K562 (cell line): ENCODE results near the gene FGFBP2. TPM values are rescaled to one million over a fixed set of nuclear protein-coding genes. Genes with fewer than 3 reads are reported as not detected.

Source experiments
- ATAC-seq: fragments of 200-7000 bp; cut with Tn5 transposase; 3 replicates; pipeline ENCODE4 v1.9.1; 2020; ENCODE audit warnings: moderate library complexity
- BruUV-seq: library from RNA; stranded (reverse); fragments of 400-500 nt; replicated peaks from 2 replicates; lab custom pipeline; 2021; lab: Mats Ljungman, UMichigan
- CTCF ChIA-PET: fragments of 300-600 bp; formaldehyde crosslinking; extraction: SDS; loops from one replicate; lab custom pipeline; 2021; ENCODE audit warnings: low intra/inter-chr PET ratio; lab: Yijun Ruan, JAX
- POLR2A ChIA-PET: fragments of 300-600, 350-650 bp; sonication (Branson Sonifier 250); formaldehyde crosslinking; extraction: SDS; loops from one replicate; lab custom pipeline; 2021; ENCODE audit warnings: antibody characterized with exemption, inconsistent platforms; lab: Yijun Ruan, JAX
- DNase-seq, 4 experiments: peaks; one replicate each; pipeline versions ENCODE4 v3.0.0 to v3.0.0-alpha.2; 2011 to 2018; ENCODE audit warnings: low spot score in 3 of 4, mixed read lengths in 3 of 4; ENCODE audit errors: extremely low read depth in 1 of 4
- FAIRE-seq: peaks from 2 replicates; lab custom pipeline; 2011; peaks lifted over from hg19 to GRCh38; lab: Jason Lieb, UNC
- H2AFZ ChIP-seq: 2 replicates; pipeline ENCODE4 v1.6.0; 2011; ENCODE audit warnings: low read depth, low read length, control low read depth, inconsistent platforms
- H3K27ac ChIP-seq: fragments of 200-600 bp; 3 replicates; pipeline ENCODE4 v1.8.0; 2011; ENCODE audit warnings: low read depth, mild to moderate bottlenecking, control low read depth, inconsistent platforms, low read length, moderate library complexity, mixed read lengths; ENCODE audit errors: extremely low read depth
- H3K27me3 ChIP-seq, 2 experiments: fragments of 300-600 bp in 1 of 2; 2 replicates in 1 of 2; 3 replicates in 1 of 2; pipeline versions ENCODE4 v1.6.0 to v1.8.0; 2011; ENCODE audit warnings: inconsistent platforms in 2 of 2, low read length in 2 of 2, mild to moderate bottlenecking in 1 of 2, mixed read lengths in 1 of 2, moderate library complexity in 1 of 2; ENCODE audit not compliant: control insufficient read depth in 2 of 2, insufficient read depth in 2 of 2
- H3K36me3 ChIP-seq: fragments of 300-600 bp; 3 replicates; pipeline ENCODE4 v1.8.0; 2011; ENCODE audit warnings: mild to moderate bottlenecking, low read length, inconsistent platforms; ENCODE audit not compliant: control insufficient read depth, insufficient read depth
- H3K4me1 ChIP-seq, 2 experiments: fragments of 200-600 bp in 1 of 2; replicated peaks in 1 of 2; 2 replicates in 1 of 2; 3 replicates in 1 of 2; pipeline versions ENCODE4 v1.5.1 to v1.8.0; 2011; ENCODE audit warnings: inconsistent platforms in 2 of 2, low read length in 2 of 2, mild to moderate bottlenecking in 1 of 2, mixed read lengths in 1 of 2, moderate library complexity in 1 of 2; ENCODE audit not compliant: control insufficient read depth in 2 of 2, insufficient read depth in 2 of 2
- H3K4me2 ChIP-seq: 2 replicates; pipeline ENCODE4 v1.6.1; 2011; ENCODE audit warnings: low read length, control low read depth, inconsistent platforms, mixed read lengths; ENCODE audit not compliant: insufficient read depth
- H3K4me3 ChIP-seq: fragments of 200-600 bp; sonication (generic), shearing (Covaris generic); 2 replicates; pipeline ENCODE4 v1.5.1; 2016; ENCODE audit warnings: control low read depth, inconsistent platforms
- H3K79me2 ChIP-seq: fragments of 200-600 bp; 3 replicates; pipeline ENCODE4 v1.8.0; 2011; ENCODE audit warnings: low read length, inconsistent platforms; ENCODE audit not compliant: control insufficient read depth, insufficient read depth
- H3K9ac ChIP-seq, 2 experiments: 2 replicates each; pipeline versions ENCODE4 v1.6.0 to v1.6.1; 2011; ENCODE audit warnings: low read depth in 2 of 2, low read length in 2 of 2, control low read depth in 1 of 2, inconsistent platforms in 1 of 2, mild to moderate bottlenecking in 1 of 2, mixed read lengths in 1 of 2; ENCODE audit not compliant: insufficient read depth in 1 of 2
- H3K9me1 ChIP-seq: one replicate; pipeline ENCODE4 v1.6.0; 2011; ENCODE audit warnings: inconsistent platforms, mild to moderate bottlenecking, low read length, moderate library complexity; ENCODE audit not compliant: control insufficient read depth, insufficient read depth
- H3K9me3 ChIP-seq: replicated peaks from 2 replicates; pipeline ENCODE4 v1.5.1; 2011; ENCODE audit warnings: low read depth, low read length, inconsistent platforms; ENCODE audit not compliant: control insufficient read depth, insufficient read depth
- H4K20me1 ChIP-seq: replicated peaks from 2 replicates; pipeline ENCODE4 v1.6.1; 2011; ENCODE audit warnings: low read length, inconsistent platforms, mixed read lengths; ENCODE audit not compliant: control insufficient read depth, insufficient read depth
- EP300 ChIP-seq: IDR thresholded peaks from 2 replicates; pipeline ENCODE4 v1.6.1; 2012; ENCODE audit warnings: low read length, improper control_type of control experiment
- ETV1 ChIP-seq: fragments of 450-650 bp; conservative IDR thresholded peaks from 2 replicates; pipeline ENCODE4 v1.6.1; 2016; ENCODE audit warnings: missing genetic modification characterization, control low read depth, low read depth, missing compliant biosample characterization
- FOXP1 ChIP-seq: sonication (generic); formaldehyde crosslinking; IDR thresholded peaks from 2 replicates; pipeline ENCODE4 v1.8.0; 2022; ENCODE audit warnings: mild to moderate bottlenecking, missing genetic modification reagents
- GTF2A2 ChIP-seq: IDR thresholded peaks from 2 replicates; pipeline ENCODE4 v1.6.1; 2016; ENCODE audit warnings: mild to moderate bottlenecking, missing genetic modification characterization, missing compliant biosample characterization
- LEF1 ChIP-seq: fragments of 450-650 bp; IDR thresholded peaks from 2 replicates; pipeline ENCODE4 v1.6.1; 2016; ENCODE audit warnings: mild to moderate bottlenecking
- MEF2A ChIP-seq: IDR thresholded peaks from 2 replicates; pipeline ENCODE4 v1.6.1; 2011; ENCODE audit warnings: low read depth, mild to moderate bottlenecking, low read length, moderate library complexity; ENCODE audit not compliant: control insufficient read depth
- RBM17 ChIP-seq: fragments of 200-400 bp; formaldehyde crosslinking; IDR thresholded peaks from 2 replicates; pipeline ENCODE4 v1.6.1; 2017; ENCODE audit warnings: low read depth, mild to moderate bottlenecking, low read length, borderline replicate concordance
- RFX5 ChIP-seq: IDR thresholded peaks from 2 replicates; pipeline ENCODE4 v1.6.1; 2011; ENCODE audit warnings: low read depth, mild to moderate bottlenecking, improper control_type of control experiment, low read length
- SMARCA4 ChIP-seq: fragments of 450-650 bp; IDR thresholded peaks from 2 replicates; pipeline ENCODE4 v1.6.1; 2016
- TAF1 ChIP-seq: IDR thresholded peaks from 2 replicates; pipeline ENCODE4 v1.6.1; 2011; ENCODE audit warnings: mild to moderate bottlenecking, low read length, moderate library complexity; ENCODE audit not compliant: insufficient read depth, control insufficient read depth, severe bottlenecking; ENCODE audit errors: extremely low read depth
- TCF15 ChIP-seq: fragments of 250-450 bp; sonication (Bioruptor Pico); IDR thresholded peaks from 2 replicates; pipeline ENCODE4 v1.8.0; 2022; ENCODE audit warnings: moderate library complexity, mild to moderate bottlenecking, inconsistent platforms
- ZNF253 ChIP-seq: fragments of 250-450 bp; sonication (Bioruptor Pico); conservative IDR thresholded peaks from 2 replicates; pipeline ENCODE4 v1.6.1; 2021; ENCODE audit warnings: mild to moderate bottlenecking
- ZNF354B ChIP-seq: fragments of 250-450 bp; sonication (Bioruptor Pico); IDR thresholded peaks from 2 replicates; pipeline ENCODE4 v1.4.0; 2020
- ZNF384 ChIP-seq: IDR thresholded peaks from 2 replicates; pipeline ENCODE4 v1.6.1; 2012; ENCODE audit warnings: low read depth, low read length, improper control_type of control experiment
- ZNF507 ChIP-seq: conservative IDR thresholded peaks from 2 replicates; pipeline ENCODE4 v1.6.1; 2017; ENCODE audit warnings: missing genetic modification characterization, missing compliant biosample characterization
- ZNF589 ChIP-seq: fragments of 200-800 bp; sonication (Bioruptor generic); IDR thresholded peaks from 2 replicates; pipeline ENCODE4 v1.6.1; 2016; ENCODE audit warnings: low read depth, missing genetic modification characterization, missing compliant biosample characterization
- ZZZ3 ChIP-seq: fragments of 450-650 bp; IDR thresholded peaks from 2 replicates; pipeline ENCODE4 v1.6.1; 2016; ENCODE audit warnings: antibody characterized with exemption, mild to moderate bottlenecking, moderate library complexity
- WGBS: fragments of 100-300 bp; shearing (Covaris generic); methylation state at CpG from one replicate; pipeline ENCODE4 v1.1.6; 2016; ENCODE audit warnings: low coverage, mixed read lengths; ENCODE audit not compliant: insufficient coverage; ENCODE audit errors: missing lambda C conversion rate; 5-methylcytosine and 5-hydroxymethylcytosine counted together
- in situ Hi-C: fragments of 300-500 bp; cut with MboI; formaldehyde crosslinking; loops from 4 replicates; pipeline ENCODE4 v1.15.0; 2018; ENCODE audit warnings: inconsistent platforms, mixed read lengths
- intact Hi-C: fragments of 100-400 bp; cut with micrococcal nuclease; formaldehyde crosslinking; loops from 2 replicates; pipeline ENCODE4 v1.14.2; 2022
- polyA plus RNA-seq, 8 experiments: library from polyadenylated mRNA; depleted of rRNA in 4 of 8; stranded (reverse) in 5 of 8; unstranded in 3 of 8; fragments of >200 nt; fragmentation: Nextera tagmentation in 2 of 8; fragmentation: Illumina TruSeq in 1 of 8; extraction: Ambion mirVana in 2 of 8; extraction: Trizol in 1 of 8; gene quantifications; 2 replicates each; pipeline versions ENCODE4 v1.2.1 to v1.2.3, GENCODE V29; 2011 to 2014; ENCODE audit warnings: inconsistent platforms in 1 of 8, missing spikeins in 1 of 8
- total RNA-seq, 7 experiments: library from RNA; depleted of rRNA in 6 of 7; stranded (reverse); fragments of >200 nt in 6 of 7; fragmentation: Illumina TruSeq in 2 of 7; extraction: Trizol in 2 of 7; gene quantifications; 2 replicates each; pipeline versions ENCODE4 v1.2.1 to v1.2.3, GENCODE V29; 2011 to 2021; ENCODE audit warnings: low replicate concordance in 1 of 7
- TF ChIP-seq, protein P1 (sequence below): fragments of 450-650 bp; IDR thresholded peaks from 2 replicates; pipeline ENCODE4 v1.6.1; 2016; ENCODE audit warnings: antibody characterized with exemption

FGFBP2 gene
- total and polyA plus RNA-seq, 9 of the 15 experiments (the other 6 are each of a cell fraction or from before 2014, with no cell fraction given): not detected

DNA sequence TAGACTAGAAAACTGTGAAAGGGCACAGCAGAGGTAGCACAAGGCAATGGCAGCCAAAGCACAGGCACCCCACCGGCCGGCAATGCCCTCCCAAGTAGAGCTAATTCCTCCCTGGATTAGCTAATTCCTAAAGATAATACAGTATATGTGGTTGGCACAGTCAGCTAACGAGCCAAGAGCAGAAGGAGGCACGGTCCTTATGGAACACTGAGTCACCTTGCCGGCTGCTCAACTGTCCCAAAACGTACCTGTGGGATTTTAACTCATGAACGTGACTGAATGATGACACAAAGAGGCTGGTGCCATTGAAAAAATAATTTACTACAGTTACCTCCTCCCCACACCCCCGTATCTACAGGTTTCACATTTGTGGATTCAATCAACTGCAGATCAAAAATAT lies 15.3 kb downstream of the FGFBP2 start (continued):
- no peak for TF ChIP-seq FOXP1
- TF ChIP-seq, all 486 proteins: peak for 0

- H3K27me3 ChIP-seq: peaks cover 0 to 16% of the 10 kb centered on the region in 2 experiments; a peak in 1 of 5 replicates
- H3K36me3 ChIP-seq: no peaks in the 10 kb centered on the region
- 0% methylated on average over 1 of the region's 1 CpG for WGBS
- no peak overlapping the region for H3K27ac ChIP-seq
- TF ChIP-seq, protein P1, sequence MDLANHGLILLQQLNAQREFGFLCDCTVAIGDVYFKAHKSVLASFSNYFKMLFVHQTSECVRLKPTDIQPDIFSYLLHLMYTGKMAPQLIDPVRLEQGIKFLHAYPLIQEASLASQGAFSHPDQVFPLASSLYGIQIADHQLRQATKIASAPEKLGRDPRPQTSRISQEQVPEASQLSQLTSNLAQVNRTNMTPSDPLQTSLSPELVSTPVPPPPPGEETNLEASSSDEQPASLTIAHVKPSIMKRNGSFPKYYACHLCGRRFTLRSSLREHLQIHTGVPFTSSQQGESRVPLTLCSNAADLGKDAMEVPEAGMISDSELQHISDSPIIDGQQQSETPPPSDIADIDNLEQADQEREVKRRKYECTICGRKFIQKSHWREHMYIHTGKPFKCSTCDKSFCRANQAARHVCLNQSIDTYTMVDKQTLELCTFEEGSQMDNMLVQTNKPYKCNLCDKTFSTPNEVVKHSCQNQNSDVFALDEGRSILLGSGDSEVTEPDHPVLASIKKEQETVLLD: no peak
- TF ChIP-seq EP300: no peak
- TF ChIP-seq ZNF354B: no peak
- no peak for TF ChIP-seq ZNF507
- TF ChIP-seq GTF2A2: no peak
- no peak for TF ChIP-seq LEF1
- no peak for TF ChIP-seq ETV1 (tag)
- no peak for TF ChIP-seq RBM17
- no peak for TF ChIP-seq ZNF589 (CRISPR knock-in tag)
- TF ChIP-seq SMARCA4: no peak
- TF ChIP-seq RFX5: no peak
- no peak for TF ChIP-seq MEF2A
- no peak for TF ChIP-seq ZNF253 (CRISPR knock-in tag)
- TF ChIP-seq TCF15: no peak
- TF ChIP-seq ZZZ3: no peak
- no peak for TF ChIP-seq TAF1
- no peak for TF ChIP-seq ZNF384
- no peaks in the 10 kb centered on the region for H3K9me1 ChIP-seq
- CTCF ChIA-PET: no interaction called here
- no peak overlapping the region for H3K9ac ChIP-seq
- FAIRE-seq (no peak), DNase-seq (no peak), ATAC-seq (no peak)
- in situ Hi-C loops: no loop called here
- POLR2A ChIA-PET: no interaction called here
- no peak overlapping the region for H3K4me2 ChIP-seq
- H3K9me3 ChIP-seq: no peaks in the 10 kb centered on the region
- no peaks in the 10 kb centered on the region for H4K20me1 ChIP-seq
- H2AFZ ChIP-seq: no peak overlapping the region
- intact Hi-C loops: no loop called here
- H3K79me2 ChIP-seq: no peaks in the 10 kb centered on the region
- no peak overlapping the region for H3K4me3 ChIP-seq
- no TSS peak for BruUV-seq
- H3K4me1 ChIP-seq: no peaks in the 10 kb centered on the region
These were observed 17.5 kb downstream of the FGFBP2 start for GRCh38 chr4:15945516-15945915.
